Endometrium (tissue), 2 donors: ENCODE results near the gene SAT1.

Experiments
- FAIRE-seq: peaks from 2 replicates; lab custom pipeline; 2012; peaks lifted over from hg19 to GRCh38; lab: Jason Lieb, UNC
- donor health status: control.
- donor health status: control.

SAT1 gene

GRCh38 chrX:23810279-23810678, 27.3 kb downstream of the SAT1 start:
- no peak for FAIRE-seq

GRCh38 chrX:23811108-23811651, 28.2 kb downstream of the SAT1 start:
- FAIRE-seq, result no peak

GRCh38 chrX:23811656-23812055, 28.7 kb downstream of the SAT1 start:
- no peak for FAIRE-seq

- FAIRE-seq, result no peak
These were observed 30.8 kb downstream of the SAT1 start for GRCh38 chrX:23813808-23814207.

- FAIRE-seq, result no peak
These were observed 32.4 kb downstream of the SAT1 start for GRCh38 chrX:23815376-23815775.

- no peak for FAIRE-seq
These were observed 33.2 kb downstream of the SAT1 start for GRCh38 chrX:23816179-23816578.

- no peak for FAIRE-seq
These were observed 35.0 kb downstream of the SAT1 start for GRCh38 chrX:23817979-23818336.

- FAIRE-seq, result no peak
These were observed 36.6 kb downstream of the SAT1 start for GRCh38 chrX:23819385-23820234.

- no peak for FAIRE-seq
These were observed 37.3 kb downstream of the SAT1 start for GRCh38 chrX:23820235-23820782.

- no peak for FAIRE-seq
These were observed 38.9 kb downstream of the SAT1 start for GRCh38 chrX:23821847-23822246.

- no peak for FAIRE-seq
These were observed 39.4 kb downstream of the SAT1 start for GRCh38 chrX:23822397-23822796.

- no peak for FAIRE-seq
These were observed 39.9 kb downstream of the SAT1 start for GRCh38 chrX:23822841-23823240.

GRCh38 chrX:23825675-23826074, 42.7 kb downstream of the SAT1 start:
- FAIRE-seq, result no peak

GRCh38 chrX:23826216-23826615, 43.2 kb downstream of the SAT1 start:
- FAIRE-seq, result no peak

GRCh38 chrX:23826653-23827052, 43.7 kb downstream of the SAT1 start:
- FAIRE-seq, result no peak

GRCh38 chrX:23828881-23829280, 45.9 kb downstream of the SAT1 start:
- no peak for FAIRE-seq

- FAIRE-seq, result no peak
These were observed 49.7 kb downstream of the SAT1 start for GRCh38 chrX:23832721-23833120.
